HEK293 (cell line): Measurements from ENCODE around the gene SLC26A11.

Experiments
- CTCF ChIA-PET: fragments of 350-600 bp; formaldehyde crosslinking; extraction: SDS; loops from one replicate; lab custom pipeline; 2021; ENCODE audit warnings: antibody characterized with exemption; lab: Yijun Ruan, JAX
- POLR2A ChIA-PET: fragments of 300-600 bp; formaldehyde crosslinking; extraction: SDS; loops from one replicate; lab custom pipeline; 2020; ENCODE audit warnings: antibody characterized with exemption, inconsistent platforms; lab: Yijun Ruan, JAX
- H3K27ac ChIP-seq: fragments of 200-500 bp; sonication (Bioruptor generic); 2 replicates; pipeline ENCODE4 v1.5.1; 2014; ENCODE audit warnings: low read depth, low read length, control low read depth, inconsistent platforms; ENCODE audit errors: extremely low read depth
- H3K36me3 ChIP-seq, 2 experiments: fragments of 200-500 bp in 1 of 2; sonication (Bioruptor generic) in 1 of 2; 1 replicate in 1 of 2; 2 replicates in 1 of 2; pipeline ENCODE4 v1.5.1; 2014 to 2017; ENCODE audit warnings: inconsistent platforms in 2 of 2, low read length in 2 of 2; ENCODE audit not compliant: control insufficient read depth in 2 of 2, insufficient read depth in 1 of 2
- H3K4me1 ChIP-seq: fragments of 200-500 bp; sonication (Bioruptor generic); 2 replicates; pipeline ENCODE4 v1.5.1; 2014; ENCODE audit warnings: mild to moderate bottlenecking, low read length, inconsistent platforms; ENCODE audit not compliant: control insufficient read depth, insufficient read depth
- H3K4me3 ChIP-seq: 2 replicates; pipeline ENCODE4 v1.5.1; 2011; ENCODE audit warnings: low read depth, mild to moderate bottlenecking, control low read depth, low read length, moderate library complexity
- H3K9me3 ChIP-seq: fragments of 200-500 bp; sonication (Bioruptor generic); 2 replicates; pipeline ENCODE4 v1.5.1; 2014; ENCODE audit warnings: low read depth, low read length, inconsistent platforms; ENCODE audit not compliant: control insufficient read depth, insufficient read depth
- EGR2 ChIP-seq: fragments of 450-650 bp; formaldehyde crosslinking; IDR thresholded peaks from 2 replicates; pipeline ENCODE4 v1.5.1; 2016; ENCODE audit warnings: low read depth, missing biosample characterization, missing genetic modification characterization
- SP2 ChIP-seq: fragments of 450-650 bp; formaldehyde crosslinking; IDR thresholded peaks from 2 replicates; pipeline ENCODE4 v1.5.1; 2016; ENCODE audit warnings: missing biosample characterization, missing genetic modification characterization
- ZFHX2 ChIP-seq: fragments of 450-650 bp; formaldehyde crosslinking; conservative IDR thresholded peaks from 2 replicates; pipeline ENCODE4 v1.5.1; 2016; ENCODE audit warnings: missing biosample characterization, missing genetic modification characterization
- ZFP37 ChIP-seq: fragments of 450-650 bp; formaldehyde crosslinking; IDR thresholded peaks from 2 replicates; pipeline ENCODE4 v1.5.1; 2016; ENCODE audit warnings: missing biosample characterization, missing genetic modification characterization
- ZIC2 ChIP-seq: fragments of 450-650 bp; formaldehyde crosslinking; IDR thresholded peaks from 2 replicates; pipeline ENCODE4 v1.5.1; 2016; ENCODE audit warnings: missing biosample characterization, missing genetic modification characterization
- ZNF138 ChIP-seq: fragments of 450-650 bp; formaldehyde crosslinking; IDR thresholded peaks from 2 replicates; pipeline ENCODE4 v1.5.1; 2016; ENCODE audit warnings: missing biosample characterization, missing genetic modification characterization, borderline replicate concordance
- ZNF239 ChIP-seq: fragments of 450-650 bp; formaldehyde crosslinking; IDR thresholded peaks from 2 replicates; pipeline ENCODE4 v1.5.1; 2016; ENCODE audit warnings: missing biosample characterization, missing genetic modification characterization
- ZNF311 ChIP-seq: fragments of 450-650 bp; formaldehyde crosslinking; IDR thresholded peaks from 2 replicates; pipeline ENCODE4 v1.5.1; 2017; ENCODE audit warnings: missing biosample characterization, missing genetic modification characterization, borderline replicate concordance
- ZNF335 ChIP-seq: fragments of 450-650 bp; formaldehyde crosslinking; conservative IDR thresholded peaks from 2 replicates; pipeline ENCODE4 v1.5.1; 2016; ENCODE audit warnings: missing biosample characterization, missing genetic modification characterization
- ZNF341 ChIP-seq: fragments of 450-650 bp; formaldehyde crosslinking; IDR thresholded peaks from 2 replicates; pipeline ENCODE4; 2016; ENCODE audit warnings: low read depth, missing biosample characterization, missing genetic modification characterization
- ZNF48 ChIP-seq: fragments of 450-650 bp; formaldehyde crosslinking; IDR thresholded peaks from 2 replicates; pipeline ENCODE4 v1.5.1; 2016; ENCODE audit warnings: missing biosample characterization, missing genetic modification characterization
- ZNF514 ChIP-seq: fragments of 450-650 bp; formaldehyde crosslinking; IDR thresholded peaks from 2 replicates; pipeline ENCODE4 v1.5.1; 2016; ENCODE audit warnings: missing biosample characterization, missing genetic modification characterization
- ZNF544 ChIP-seq: fragments of 450-650 bp; formaldehyde crosslinking; IDR thresholded peaks from 2 replicates; pipeline ENCODE4 v1.5.0; 2017; ENCODE audit warnings: missing biosample characterization, missing genetic modification characterization
- ZNF585B ChIP-seq: fragments of 450-650 bp; formaldehyde crosslinking; IDR thresholded peaks from 2 replicates; pipeline ENCODE4 v1.5.1; 2016; ENCODE audit warnings: missing biosample characterization, missing genetic modification characterization
- ZNF626 ChIP-seq: fragments of 450-650 bp; sonication (Bioruptor Pico); formaldehyde crosslinking; IDR thresholded peaks from 2 replicates; pipeline ENCODE4 v1.5.1; 2018; ENCODE audit warnings: missing biosample characterization, missing genetic modification characterization, inconsistent platforms
- ZXDB ChIP-seq: fragments of 450-650 bp; formaldehyde crosslinking; IDR thresholded peaks from 2 replicates; pipeline ENCODE4 v1.5.1; 2016; ENCODE audit warnings: missing biosample characterization, missing genetic modification characterization
- TF ChIP-seq, protein P1 (sequence below): fragments of 450-650 bp; formaldehyde crosslinking; IDR thresholded peaks from 2 replicates; pipeline ENCODE4 v1.5.1; 2017; ENCODE audit warnings: missing biosample characterization, missing genetic modification characterization
- TF ChIP-seq, protein P2 (sequence below): fragments of 450-650 bp; formaldehyde crosslinking; IDR thresholded peaks from 2 replicates; pipeline ENCODE4 v1.5.1; 2017; ENCODE audit warnings: missing biosample characterization, mild to moderate bottlenecking, missing genetic modification characterization, moderate library complexity

SLC26A11 gene

DNA sequence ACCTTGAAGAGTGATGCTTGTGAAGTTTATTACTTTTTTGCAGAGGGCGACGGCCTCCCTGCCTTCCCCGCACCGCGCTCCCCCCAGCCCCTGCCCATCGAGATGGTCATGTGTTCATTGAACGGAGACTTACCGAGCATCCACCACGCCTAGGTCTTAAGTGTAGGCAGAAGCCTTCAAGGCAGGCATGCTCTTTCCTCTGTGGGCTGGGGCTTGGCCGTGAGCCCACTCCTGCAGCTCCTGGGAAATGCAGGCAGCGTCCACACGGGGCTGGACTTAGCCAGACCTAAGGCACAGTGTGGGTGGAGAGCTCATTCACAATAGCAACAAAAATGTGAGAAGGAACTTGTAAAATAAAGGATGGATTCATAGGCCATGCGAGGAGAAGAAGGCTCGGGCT lies 59.7 kb downstream of the SLC26A11 start:
- Histone ChIP-seq H3K27ac (no peak overlapping the region), H3K4me1 (no peaks in the 10 kb centered on the region), H3K4me3 (no peak overlapping the region), H3K9me3 (no peaks in the 10 kb centered on the region), H3K36me3 (peaks cover 21 to 42% of the 10 kb centered on the region in 2 experiments; a peak in 2 of 3 replicates)
- TF ChIP-seq ZNF585B (tag by site-specific recombination) = no peak
- TF ChIP-seq SP2 (tag by site-specific recombination) = no peak
- no peak for TF ChIP-seq ZNF514
- peak; percentile 83 for TF ChIP-seq EGR2
- TF ChIP-seq ZFHX2 (tag by site-specific recombination) = peak; percentile 89
- POLR2A ChIA-PET = no interaction called here
- CTCF ChIA-PET = interaction anchor here (0.6 to 1.3 kb wide), 4 partner anchors 48 to 1187 kb away, joined by 3 to 4 read pairs (median 3); partner anchors contain the start of genes BAHCC1 and GAA

DNA sequence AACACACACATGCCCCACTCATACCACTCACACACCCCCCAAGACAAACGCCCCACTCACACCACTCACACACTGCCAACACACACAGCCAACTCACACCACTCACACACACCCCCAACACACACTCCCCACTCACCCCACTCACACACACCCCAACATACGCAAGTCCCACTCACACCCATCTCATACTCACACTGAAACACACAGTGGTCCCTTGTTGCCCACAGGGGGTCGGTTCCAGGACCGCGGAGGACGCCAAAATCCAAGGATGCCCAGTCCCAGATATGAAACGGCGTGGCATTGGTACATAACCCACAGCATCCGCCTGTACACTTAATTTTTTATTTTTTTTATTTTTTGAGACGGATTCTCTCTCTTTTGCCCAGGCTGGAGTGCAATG lies 61.3 kb downstream of the SLC26A11 start:
- no peak overlapping the region for H3K27ac ChIP-seq
- ChIA-PET CTCF (no interaction called here), POLR2A (no interaction called here)
- H3K4me3 ChIP-seq = no peak overlapping the region
- TF ChIP-seq ZFP37 = no peak
- TF ChIP-seq, protein P1, sequence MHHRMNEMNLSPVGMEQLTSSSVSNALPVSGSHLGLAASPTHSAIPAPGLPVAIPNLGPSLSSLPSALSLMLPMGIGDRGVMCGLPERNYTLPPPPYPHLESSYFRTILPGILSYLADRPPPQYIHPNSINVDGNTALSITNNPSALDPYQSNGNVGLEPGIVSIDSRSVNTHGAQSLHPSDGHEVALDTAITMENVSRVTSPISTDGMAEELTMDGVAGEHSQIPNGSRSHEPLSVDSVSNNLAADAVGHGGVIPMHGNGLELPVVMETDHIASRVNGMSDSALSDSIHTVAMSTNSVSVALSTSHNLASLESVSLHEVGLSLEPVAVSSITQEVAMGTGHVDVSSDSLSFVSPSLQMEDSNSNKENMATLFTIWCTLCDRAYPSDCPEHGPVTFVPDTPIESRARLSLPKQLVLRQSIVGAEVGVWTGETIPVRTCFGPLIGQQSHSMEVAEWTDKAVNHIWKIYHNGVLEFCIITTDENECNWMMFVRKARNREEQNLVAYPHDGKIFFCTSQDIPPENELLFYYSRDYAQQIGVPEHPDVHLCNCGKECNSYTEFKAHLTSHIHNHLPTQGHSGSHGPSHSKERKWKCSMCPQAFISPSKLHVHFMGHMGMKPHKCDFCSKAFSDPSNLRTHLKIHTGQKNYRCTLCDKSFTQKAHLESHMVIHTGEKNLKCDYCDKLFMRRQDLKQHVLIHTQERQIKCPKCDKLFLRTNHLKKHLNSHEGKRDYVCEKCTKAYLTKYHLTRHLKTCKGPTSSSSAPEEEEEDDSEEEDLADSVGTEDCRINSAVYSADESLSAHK (tag by site-specific recombination) = no peak
- TF ChIP-seq ZNF544 (tag by site-specific recombination) = no peak
- TF ChIP-seq ZNF626 (tag by site-specific recombination) = no peak
- no peak for TF ChIP-seq ZXDB (tag by site-specific recombination)
- H3K36me3 ChIP-seq = peaks cover 17 to 46% of the 10 kb centered on the region in 2 experiments; a peak in 2 of 3 replicates
- no peaks in the 10 kb centered on the region for H3K9me3 ChIP-seq
- no peaks in the 10 kb centered on the region for H3K4me1 ChIP-seq

DNA sequence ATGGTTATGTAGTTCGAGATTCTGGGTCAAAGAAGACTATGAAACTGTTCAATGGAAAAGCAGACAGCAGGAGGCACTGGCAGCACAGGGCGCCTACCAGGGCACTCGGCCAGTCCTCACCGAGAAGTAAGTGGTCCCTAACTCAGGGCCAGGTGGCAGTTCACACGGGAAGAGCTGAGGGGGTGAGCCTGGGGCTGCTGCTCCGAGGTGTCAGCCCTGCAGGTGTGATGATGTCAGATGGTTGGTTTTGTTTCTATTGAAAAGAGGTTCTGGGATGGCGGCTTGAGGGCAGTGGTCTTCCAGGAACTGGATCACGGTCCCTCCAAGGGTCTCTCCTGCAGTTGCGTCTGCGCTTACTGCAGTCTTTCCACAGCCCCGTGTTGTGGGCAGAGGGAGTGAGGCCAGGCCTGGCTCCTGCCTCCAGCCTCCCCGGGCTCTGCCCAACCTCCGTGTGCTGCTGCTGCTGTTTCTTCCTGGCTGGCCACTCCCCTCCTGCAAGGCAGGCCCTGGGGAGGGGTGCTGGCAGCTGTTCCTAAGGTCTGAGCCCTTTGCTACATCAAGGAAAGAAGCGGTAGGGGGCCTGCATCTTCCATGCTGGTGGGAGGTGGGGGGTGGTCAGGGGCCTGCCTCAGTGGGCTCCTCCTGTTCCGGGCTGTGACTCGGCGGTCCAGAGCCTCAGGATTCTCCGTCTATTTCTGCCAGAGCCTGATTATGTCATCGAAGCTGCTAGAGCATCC lies 63.1 kb downstream of the SLC26A11 start:
- Histone ChIP-seq H3K27ac (no peak overlapping the region), H3K36me3 (peaks cover 14 to 44% of the 10 kb centered on the region in 2 experiments; a peak in 2 of 3 replicates), H3K4me1 (no peaks in the 10 kb centered on the region), H3K9me3 (no peaks in the 10 kb centered on the region), H3K4me3 (no peak overlapping the region)
- TF ChIP-seq ZNF48 (tag by site-specific recombination) (no peak), ZFHX2 (tag by site-specific recombination) (no peak), ZNF138 (tag by site-specific recombination) (no peak), ZNF239 (tag by site-specific recombination) (no peak), ZNF335 (tag by site-specific recombination) (no peak), ZNF341 (tag by site-specific recombination) (peak; percentile 88), ZNF311 (tag by site-specific recombination) (no peak), ZIC2 (0 out of 2 replicates have a peak, but pooled peaks have one; percentile 7)
- TF ChIP-seq, protein P2, sequence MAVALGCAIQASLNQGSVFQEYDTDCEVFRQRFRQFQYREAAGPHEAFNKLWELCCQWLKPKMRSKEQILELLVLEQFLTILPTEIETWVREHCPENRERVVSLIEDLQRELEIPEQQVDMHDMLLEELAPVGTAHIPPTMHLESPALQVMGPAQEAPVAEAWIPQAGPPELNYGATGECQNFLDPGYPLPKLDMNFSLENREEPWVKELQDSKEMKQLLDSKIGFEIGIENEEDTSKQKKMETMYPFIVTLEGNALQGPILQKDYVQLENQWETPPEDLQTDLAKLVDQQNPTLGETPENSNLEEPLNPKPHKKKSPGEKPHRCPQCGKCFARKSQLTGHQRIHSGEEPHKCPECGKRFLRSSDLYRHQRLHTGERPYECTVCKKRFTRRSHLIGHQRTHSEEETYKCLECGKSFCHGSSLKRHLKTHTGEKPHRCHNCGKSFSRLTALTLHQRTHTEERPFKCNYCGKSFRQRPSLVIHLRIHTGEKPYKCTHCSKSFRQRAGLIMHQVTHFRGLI = peak; percentile 90
- ChIA-PET CTCF (interaction anchor here (0.6 to 0.7 kb wide), 2 partner anchors 87 to 118 kb away, joined by 3 read pairs; no protein-coding TSS in a partner anchor), POLR2A (no interaction called here)
